Testis (tissue), 3 donors: Measurements from ENCODE around the gene SCFD2. TPM values are rescaled to one million over a fixed set of nuclear protein-coding genes. Genes with fewer than 3 reads are reported as not detected.

Source experiments
- DNase-seq: peaks from one replicate; pipeline ENCODE4 v3.0.0-alpha.2; 2019
- H3K27ac ChIP-seq, 2 donors: fragments of 200-600 bp; sonication (generic); one replicate each; pipeline ENCODE4 v1.5.1; 2019
- H3K27me3 ChIP-seq: fragments of 200-600 bp; sonication (generic); one replicate; pipeline ENCODE4 v1.5.1; 2019
- H3K36me3 ChIP-seq: fragments of 200-600 bp; sonication (generic); one replicate; pipeline ENCODE4 v1.5.1; 2017; ENCODE audit warnings: low read depth; ENCODE audit errors: missing control alignments
- H3K4me1 ChIP-seq: fragments of 200-600 bp; sonication (generic); one replicate; pipeline ENCODE4 v1.5.1; 2019
- H3K4me3 ChIP-seq, 2 donors: fragments of 200-600 bp; sonication (generic); one replicate each; pipeline ENCODE4 v1.5.1; 2017 to 2019
- H3K9me3 ChIP-seq: fragments of 200-600 bp; sonication (generic); one replicate; pipeline ENCODE4 v1.5.1; 2017
- POLR2A ChIP-seq: fragments of 450-650 bp; IDR thresholded peaks from one replicate; pipeline ENCODE4 v1.6.1; 2017; ENCODE audit warnings: antibody characterized with exemption, mild to moderate bottlenecking, moderate library complexity
- WGBS, 2 donors: methylation state at CpG; one replicate each; pipeline ENCODE4 v1.1.5; 2018; 5-methylcytosine and 5-hydroxymethylcytosine counted together
- intact Hi-C: fragments of 100-400 bp; cut with DNase I; formaldehyde crosslinking; loops from one replicate; pipeline ENCODE4 v1.15.1; 2023; ENCODE audit warnings: low total_unique reads
- polyA plus RNA-seq: library from polyadenylated mRNA; stranded (reverse); fragments of 350-450 nt; fragmentation: Illumina TruSeq; extraction: RNeasy Lipid Tissue Mini Kit (QIAGEN cat#74804); gene quantifications from one replicate; pipeline ENCODE4 v1.2.3, GENCODE V29; 2014; ENCODE audit warnings: low read depth, low replicate concordance; ENCODE audit not compliant: insufficient read depth
- total RNA-seq, 2 donors: library from RNA; depleted of rRNA; stranded (reverse); fragments of >200 nt; gene quantifications; one replicate each; pipeline ENCODE4 v1.2.3, GENCODE V29; 2016
- TF ChIP-seq, protein P1 (sequence below), 3 experiments: fragments of 450-650 bp in 2 of 3; fragments of 200-600 bp in 1 of 3; sonication (generic) in 1 of 3; IDR thresholded peaks; one replicate each; pipeline ENCODE4 v1.5.1; 2016 to 2019; ENCODE audit warnings: antibody characterized with exemption in 3 of 3, mild to moderate bottlenecking in 2 of 3, moderate library complexity in 1 of 3

Gene SCFD2
- total and polyA plus RNA-seq, 3 donors from 2014 or later: 6.0 to 24.5 (median 21.3) TPM

DNA sequence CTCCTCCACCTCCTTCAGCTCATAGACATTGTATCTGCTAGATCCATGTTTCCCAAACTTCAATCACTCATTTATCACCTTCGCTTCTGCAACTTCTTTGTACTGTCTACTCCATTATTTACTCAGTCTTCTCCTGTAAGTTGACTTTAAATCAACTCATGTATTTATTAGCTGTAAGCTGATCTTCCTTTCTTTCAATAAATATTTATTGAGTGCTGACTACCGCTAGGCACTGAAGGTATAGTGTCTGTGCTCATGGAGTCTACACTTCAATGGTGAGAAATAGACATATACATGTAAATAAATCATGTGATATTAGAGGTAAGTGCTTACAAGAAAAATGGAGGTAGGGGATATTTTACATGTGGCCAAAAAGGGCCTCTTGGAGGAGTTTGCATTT is 429.1 kb downstream of the SCFD2 start:
- Histone ChIP-seq H3K27ac (no peak overlapping the region), H3K4me3 (no peak overlapping the region), H3K9me3 (no peaks in the 10 kb centered on the region), H3K27me3 (no peaks in the 10 kb centered on the region), H3K36me3 (no peaks in the 10 kb centered on the region), H3K4me1 (no peaks in the 10 kb centered on the region)
- intact Hi-C loops: no loop called here
- 94 to 96% methylated on average over 2 of the region's 2 CpGs for WGBS, 2 donors
- no peak for TF ChIP-seq POLR2A
- TF ChIP-seq, protein P1, sequence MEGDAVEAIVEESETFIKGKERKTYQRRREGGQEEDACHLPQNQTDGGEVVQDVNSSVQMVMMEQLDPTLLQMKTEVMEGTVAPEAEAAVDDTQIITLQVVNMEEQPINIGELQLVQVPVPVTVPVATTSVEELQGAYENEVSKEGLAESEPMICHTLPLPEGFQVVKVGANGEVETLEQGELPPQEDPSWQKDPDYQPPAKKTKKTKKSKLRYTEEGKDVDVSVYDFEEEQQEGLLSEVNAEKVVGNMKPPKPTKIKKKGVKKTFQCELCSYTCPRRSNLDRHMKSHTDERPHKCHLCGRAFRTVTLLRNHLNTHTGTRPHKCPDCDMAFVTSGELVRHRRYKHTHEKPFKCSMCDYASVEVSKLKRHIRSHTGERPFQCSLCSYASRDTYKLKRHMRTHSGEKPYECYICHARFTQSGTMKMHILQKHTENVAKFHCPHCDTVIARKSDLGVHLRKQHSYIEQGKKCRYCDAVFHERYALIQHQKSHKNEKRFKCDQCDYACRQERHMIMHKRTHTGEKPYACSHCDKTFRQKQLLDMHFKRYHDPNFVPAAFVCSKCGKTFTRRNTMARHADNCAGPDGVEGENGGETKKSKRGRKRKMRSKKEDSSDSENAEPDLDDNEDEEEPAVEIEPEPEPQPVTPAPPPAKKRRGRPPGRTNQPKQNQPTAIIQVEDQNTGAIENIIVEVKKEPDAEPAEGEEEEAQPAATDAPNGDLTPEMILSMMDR (IDR thresholded peaks at IDR 0.05): no peak
- DNase-seq: no peak

DNA sequence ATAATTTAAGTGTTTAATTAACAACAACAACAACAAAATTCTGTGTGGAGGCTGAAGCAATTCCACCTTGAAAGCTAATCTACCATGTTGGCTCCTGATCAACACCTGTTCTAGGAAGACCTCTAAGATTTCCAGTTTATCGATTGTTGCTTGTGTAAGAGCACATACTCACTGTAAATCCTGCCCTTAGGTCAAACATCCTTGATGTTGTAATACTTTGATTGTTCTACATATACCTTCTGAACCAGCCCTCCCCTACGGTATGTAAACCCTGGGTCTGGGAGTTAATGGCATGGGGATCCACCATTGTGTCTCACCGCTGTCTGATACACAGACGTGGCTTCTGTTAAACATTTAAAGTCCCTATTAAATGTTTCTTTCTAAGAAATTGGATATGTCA is 430.5 kb downstream of the SCFD2 start:
- Histone ChIP-seq H3K9me3 (no peaks in the 10 kb centered on the region), H3K27ac (no peak overlapping the region), H3K4me3 (no peak overlapping the region), H3K27me3 (no peaks in the 10 kb centered on the region), H3K36me3 (no peaks in the 10 kb centered on the region), H3K4me1 (no peaks in the 10 kb centered on the region)
- intact Hi-C loops: no loop called here
- DNase-seq: no peak
- WGBS, 2 donors: 94 to 99% methylated on average over 4 of the region's 4 CpGs
- no peak for TF ChIP-seq POLR2A
- TF ChIP-seq, protein P1 (IDR thresholded peaks at IDR 0.05): no peak

DNA sequence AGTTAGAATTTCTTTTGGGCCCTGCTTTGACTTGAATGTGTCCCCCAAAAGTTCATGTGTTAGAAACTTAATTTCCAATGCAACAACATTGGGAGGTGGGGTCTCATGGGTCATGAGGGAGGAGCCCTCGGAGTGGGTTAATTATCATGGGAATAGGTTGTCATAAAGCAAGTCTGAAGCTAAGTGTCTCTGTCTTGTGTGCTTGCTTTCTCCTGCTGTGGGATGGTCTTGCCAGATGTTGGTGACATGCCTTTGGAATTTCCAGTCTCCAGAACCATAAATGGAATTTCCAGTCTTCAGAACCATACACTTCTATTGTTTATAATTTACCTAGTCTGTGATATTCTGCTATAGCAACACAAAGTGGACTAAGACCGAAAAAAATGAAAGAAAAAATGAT is 432.1 kb downstream of the SCFD2 start:
- H3K4me1 ChIP-seq: no peaks in the 10 kb centered on the region
- no peak overlapping the region for H3K27ac ChIP-seq
- H3K27me3 ChIP-seq: no peaks in the 10 kb centered on the region
- no peak overlapping the region for H3K4me3 ChIP-seq
- H3K36me3 ChIP-seq: no peaks in the 10 kb centered on the region
- WGBS, 2 donors: 95 to 96% methylated on average over 2 of the region's 2 CpGs
- DNase-seq: no peak
- TF ChIP-seq, protein P1 (IDR thresholded peaks at IDR 0.05): no peak
- no peak for TF ChIP-seq POLR2A
- H3K9me3 ChIP-seq: no peaks in the 10 kb centered on the region
- intact Hi-C loops: no loop called here

DNA sequence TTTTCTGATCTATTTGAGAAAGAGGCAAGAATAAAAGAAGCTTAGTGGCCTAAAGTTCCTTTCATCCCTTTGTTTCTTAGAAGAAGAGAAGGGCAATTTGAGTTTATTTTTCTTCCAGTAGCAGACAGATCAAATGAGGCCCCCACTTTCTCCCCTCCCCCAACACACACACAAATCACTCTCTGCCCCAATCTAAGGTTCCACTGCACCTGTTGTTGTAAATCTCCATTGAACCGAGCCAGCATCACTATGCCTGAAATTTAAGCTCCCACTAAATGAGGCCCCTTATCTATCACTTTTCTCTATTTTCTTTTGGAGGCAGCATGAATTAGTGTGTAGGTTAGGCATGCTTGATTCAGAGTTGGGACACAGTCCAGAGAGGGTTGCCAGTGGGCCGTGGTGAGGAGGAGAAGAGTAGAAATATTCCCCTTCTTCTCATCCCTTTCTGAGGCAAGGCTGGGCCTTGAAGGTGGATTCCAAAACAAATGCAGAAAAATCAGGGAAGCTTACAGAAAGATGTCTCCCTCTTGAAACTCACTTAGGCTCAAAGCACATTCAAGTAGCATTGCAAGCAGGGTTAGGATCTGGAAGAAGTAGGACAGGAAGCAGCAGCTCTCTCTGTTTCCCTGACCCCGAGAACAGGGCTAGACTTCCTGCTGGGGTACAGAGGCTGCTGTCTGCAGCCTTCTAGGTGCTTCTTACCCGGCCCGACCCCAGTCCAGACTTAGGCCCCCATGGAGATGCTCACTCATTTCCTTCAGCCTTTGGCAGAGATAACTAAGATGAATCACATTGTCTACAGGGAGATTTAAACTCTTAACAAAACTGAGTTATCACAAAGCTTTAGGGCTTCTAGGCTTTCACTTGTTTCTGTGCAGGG is 433.0 kb downstream of the SCFD2 start:
- H3K27ac ChIP-seq: no peak overlapping the region
- H3K9me3 ChIP-seq: no peaks in the 10 kb centered on the region
- 59 to 71% methylated on average over 5 of the region's 5 CpGs for WGBS, 2 donors
- no peak for DNase-seq
- no peak for TF ChIP-seq POLR2A
- TF ChIP-seq, protein P1 (IDR thresholded peaks at IDR 0.05): no peak
- no peak overlapping the region for H3K4me3 ChIP-seq
- H3K27me3 ChIP-seq: no peaks in the 10 kb centered on the region
- intact Hi-C loops: no loop called here
- H3K36me3 ChIP-seq: no peaks in the 10 kb centered on the region
- H3K4me1 ChIP-seq: no peaks in the 10 kb centered on the region

DNA sequence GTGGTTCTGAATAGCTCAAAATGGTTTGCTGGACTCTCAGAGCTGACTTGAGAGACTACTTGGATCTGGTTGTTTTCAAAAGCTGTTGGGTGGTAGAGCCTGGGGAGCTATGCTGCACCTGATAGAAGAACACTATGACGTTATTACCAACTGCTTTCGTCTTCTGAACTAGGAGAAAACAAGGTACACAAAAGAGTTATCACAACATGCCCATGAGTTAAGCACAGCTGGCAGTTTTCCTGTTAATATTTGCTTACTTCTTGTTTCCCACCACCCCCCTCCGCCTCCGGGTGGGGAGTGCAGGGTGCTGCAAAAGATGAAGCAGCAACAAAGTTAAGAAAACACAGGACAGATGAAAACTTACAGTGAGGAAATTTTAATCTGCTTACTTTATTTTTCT is 434.6 kb downstream of the SCFD2 start:
- intact Hi-C loops: no loop called here
- 78 to 80% methylated on average over 4 of the region's 4 CpGs for WGBS, 2 donors
- TF ChIP-seq, protein P1 (IDR thresholded peaks at IDR 0.05): no peak
- no peak for TF ChIP-seq POLR2A
- H3K4me3 ChIP-seq: no peak overlapping the region
- H3K27me3 ChIP-seq: no peaks in the 10 kb centered on the region
- H3K4me1 ChIP-seq: no peaks in the 10 kb centered on the region
- H3K27ac ChIP-seq: no peak overlapping the region
- no peaks in the 10 kb centered on the region for H3K36me3 ChIP-seq
- DNase-seq: no peak
- no peaks in the 10 kb centered on the region for H3K9me3 ChIP-seq
